Head of caudate nucleus (tissue), 42 donors: ENCODE results near the gene CNPY2.
A peak's percentile ranks its signal among the peaks of the same experiment; 100 is the strongest.
"Not testable (repeated sequence)": the region's sequence is repeated elsewhere in the genome, so short reads cannot be mapped to it uniquely, and the experiment has no call there.

ENCODE experiments used
- DNase-seq, 42 donors: peaks; one replicate each; pipeline versions ENCODE4 v3.0.0 to v3.0.0-alpha.2; 2020 to 2021; ENCODE audit warnings: mixed read lengths in 7 of 42
- intact Hi-C: fragments of 100-400 bp; cut with DNase I; formaldehyde crosslinking; loops from one replicate; pipeline ENCODE4 v1.15.0; 2022

Gene CNPY2

GRCh38 chr12:56336361-56337167 lies 20.8 kb upstream of the CNPY2 start:
- intact Hi-C loops = no loop called here
- DNase-seq = peak in 13 of 42 donors; percentile 14 to 45 (median 22)

DNA sequence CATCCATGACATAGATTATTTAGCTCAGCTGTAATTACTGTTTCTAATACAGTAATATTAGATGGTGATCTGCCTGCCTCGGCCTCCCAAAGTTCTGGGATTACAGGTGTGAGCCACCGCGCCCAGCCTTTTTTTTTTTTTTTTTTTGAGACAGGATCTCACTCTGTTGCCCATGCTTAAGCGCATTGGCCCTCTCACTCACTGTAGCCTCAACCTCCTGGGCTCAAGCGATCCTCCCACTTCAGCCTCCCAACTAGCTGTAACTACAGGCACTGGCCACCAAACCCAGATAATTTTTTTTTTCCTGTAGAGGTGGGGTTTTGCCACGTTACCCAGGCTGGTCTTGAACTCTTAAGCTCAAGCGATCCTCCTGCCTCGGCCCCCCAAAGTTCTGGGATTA lies 19.7 kb upstream of the CNPY2 start:
- DNase-seq, intact Hi-C loops: not testable (repeated sequence)

DNA sequence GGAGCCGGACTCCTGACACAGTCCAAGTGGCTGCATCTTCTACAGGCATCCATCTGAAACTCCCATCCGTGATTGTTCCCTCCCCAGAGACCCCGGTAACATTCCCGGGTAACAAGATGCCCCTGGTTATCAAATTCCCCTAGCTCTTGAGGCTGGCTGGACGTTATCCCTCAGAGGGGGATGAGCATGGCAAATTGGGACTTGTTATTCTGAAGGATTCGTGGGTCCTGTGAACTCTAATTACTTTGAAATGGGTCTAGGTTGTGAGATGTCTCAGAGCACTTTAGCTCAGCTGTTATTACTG lies 18.7 kb upstream of the CNPY2 start:
- no peak for DNase-seq
- intact Hi-C loops = loop anchor here (5.0 kb wide), 1 partner anchor 133 kb away; the partner anchor contains the start of gene SPRYD4

DNA sequence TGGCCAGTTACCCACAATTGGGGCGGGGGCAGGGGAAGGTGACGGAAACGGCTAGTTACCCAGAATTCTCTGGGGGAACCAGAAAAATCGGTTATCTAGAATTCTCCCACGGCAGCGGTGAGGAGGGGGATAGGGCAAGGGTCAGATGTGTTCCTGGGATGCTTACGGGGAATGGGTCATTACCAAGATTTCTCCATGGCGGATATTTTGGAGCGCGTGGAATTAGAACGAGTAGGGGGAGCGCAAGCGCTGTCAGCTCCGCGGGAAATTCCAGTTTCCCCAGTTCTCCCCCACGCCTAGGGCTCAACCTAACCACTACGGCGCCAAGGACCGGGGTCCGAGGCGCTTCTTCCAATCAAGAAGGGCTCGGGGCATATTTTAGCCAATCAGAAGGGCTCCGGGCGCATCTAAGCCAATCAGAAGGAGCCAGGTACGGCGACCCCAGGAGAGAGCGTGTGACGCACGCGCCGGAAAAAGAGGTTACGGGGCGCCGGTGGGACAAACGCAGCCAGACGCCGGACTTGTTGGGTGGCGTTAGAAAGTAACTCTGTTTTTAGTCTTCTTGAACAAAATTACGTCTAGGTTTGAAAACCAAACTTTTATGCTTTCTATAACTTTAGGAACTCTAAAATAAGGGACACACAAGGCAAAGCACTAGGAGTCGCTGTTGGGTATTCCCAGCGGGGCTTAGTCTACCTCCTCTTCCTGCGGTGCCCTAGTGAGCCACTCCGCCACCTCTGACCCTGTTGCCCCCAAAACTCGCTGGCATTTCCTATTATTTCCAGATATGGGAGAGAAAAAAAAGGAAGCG lies 18.1 kb upstream of the CNPY2 start, which contains the start of gene PAN2:
Gene PAN2 (minus strand): TSS at position 322 of the 811 bp plus-strand sequence. CDS start 906 bp downstream, outside the sequence.
- intact Hi-C loops = loop anchor here (5.0 kb wide), 1 partner anchor 133 kb away; the partner anchor contains the start of gene SPRYD4

GRCh38 chr12:56333197-56333678 lies 17.4 kb upstream of the CNPY2 start:
- peak in 2 of 42 donors; percentile 15 to 58 for DNase-seq
- intact Hi-C loops = loop anchor here (5.0 kb wide), 1 partner anchor 134 kb away; the partner anchor contains the start of gene SPRYD4

More for the DNA sequence above, 18.1 kb upstream of the CNPY2 start, which contains the start of gene PAN2:
- peak; percentile 90 to 98 (median 96) for DNase-seq

DNA sequence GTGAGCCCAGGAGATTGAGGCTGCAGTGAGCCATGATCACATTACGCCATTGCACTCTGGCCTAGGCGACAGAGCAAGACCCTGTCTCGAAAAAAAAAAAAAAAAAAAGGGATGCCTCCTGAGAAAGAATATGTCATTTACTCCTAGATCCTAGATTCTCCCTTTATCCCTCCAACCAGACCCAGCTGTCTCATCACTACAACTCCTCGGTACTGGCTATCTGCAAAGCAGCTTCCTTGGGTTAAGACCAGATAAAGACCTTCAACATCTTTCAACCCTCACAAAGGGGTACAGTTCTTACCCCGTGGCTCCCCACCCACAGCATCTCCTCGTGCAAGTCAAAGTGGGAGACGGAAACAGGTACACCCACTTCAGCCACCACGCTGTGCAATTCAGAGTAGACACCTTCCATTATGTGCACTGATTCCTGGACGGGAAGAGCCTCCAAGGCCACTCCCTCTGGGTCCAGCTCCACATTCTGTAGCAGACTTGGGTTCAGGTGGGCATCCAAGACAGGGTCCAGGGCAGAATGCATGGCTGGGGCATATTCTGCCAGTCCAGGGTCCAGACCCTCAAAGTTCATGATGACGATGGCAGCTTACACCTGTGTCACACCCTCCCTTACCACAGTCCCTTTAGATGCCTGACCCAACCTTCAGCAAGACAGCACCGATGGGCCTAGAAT lies 16.9 kb upstream of the CNPY2 start:
- DNase-seq = no peak
- intact Hi-C loops = loop anchor here (5.0 kb wide), 1 partner anchor 135 kb away; the partner anchor contains the start of gene SPRYD4

- no peak for DNase-seq
- intact Hi-C loops = loop anchor here (5.0 kb wide), 1 partner anchor 136 kb away; the partner anchor contains the start of gene SPRYD4
Observed at GRCh38 chr12:56330936-56331490, 15.2 kb upstream of the CNPY2 start.

DNA sequence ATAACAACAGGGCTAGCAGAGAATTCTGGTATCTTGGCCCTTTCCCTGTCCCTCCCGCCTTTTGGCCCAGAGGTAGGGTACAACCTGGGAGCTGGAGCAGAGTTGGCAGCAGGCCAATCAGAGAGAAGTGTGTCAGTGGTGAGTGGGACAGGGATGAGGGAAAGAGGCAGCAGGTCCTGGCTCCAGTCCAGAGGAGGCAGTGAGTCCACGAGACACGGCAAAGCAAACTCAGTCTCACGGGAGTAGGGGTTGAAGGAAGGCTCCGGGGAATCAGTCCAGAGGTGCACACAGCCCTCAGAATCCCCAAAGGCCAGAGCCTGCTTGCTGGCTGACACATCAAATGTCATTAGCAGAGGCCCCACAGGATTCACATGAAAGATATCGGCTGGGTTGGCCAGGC lies 10.7 kb upstream of the CNPY2 start:
- DNase-seq = no peak
- intact Hi-C loops = no loop called here

DNA sequence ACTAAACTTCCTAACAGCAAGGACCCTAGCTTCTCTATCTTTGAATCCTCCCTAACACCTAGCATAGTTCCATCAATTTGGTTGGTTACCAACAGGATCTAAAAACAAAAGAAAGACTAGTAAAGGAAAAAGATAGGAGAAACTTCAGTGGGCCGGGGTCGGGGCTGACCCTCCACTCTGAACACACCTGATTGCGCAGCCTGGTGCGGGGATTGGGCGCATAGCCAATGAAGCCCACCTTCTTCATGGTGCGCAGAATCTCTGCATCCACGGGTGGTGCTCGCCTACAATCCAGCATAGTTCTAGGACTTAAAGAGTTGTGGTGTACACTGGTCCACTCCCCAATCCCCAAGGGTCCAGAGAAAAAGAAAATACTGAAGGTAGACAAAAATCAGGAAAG lies 10.3 kb upstream of the CNPY2 start:
- DNase-seq = no peak
- intact Hi-C loops = no loop called here

- no peak for DNase-seq
- intact Hi-C loops = no loop called here
Observed at GRCh38 chr12:56324206-56324605, 8.4 kb upstream of the CNPY2 start.

DNA sequence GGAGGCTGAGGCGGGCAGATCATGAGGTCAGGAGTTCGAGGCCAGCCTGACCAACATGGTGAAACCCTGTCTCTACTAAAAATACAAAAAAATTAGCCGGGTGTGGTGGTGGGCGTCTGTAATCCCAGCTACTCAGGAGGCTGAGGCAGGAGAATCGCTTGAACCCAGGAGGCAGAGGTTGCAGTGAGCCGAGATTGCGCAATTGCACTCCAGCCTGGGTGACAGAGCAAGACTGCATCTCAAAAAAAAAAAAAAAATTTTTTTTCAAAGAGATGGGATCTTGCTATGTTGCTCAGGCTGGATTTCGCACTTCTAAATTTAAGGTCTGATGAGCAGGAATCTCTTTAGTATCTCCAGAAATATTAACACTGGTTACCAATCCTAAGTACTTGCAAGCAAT lies 5.8 kb upstream of the CNPY2 start:
- DNase-seq, intact Hi-C loops: not testable (repeated sequence)

- intact Hi-C loops = no loop called here
- no peak for DNase-seq
Observed at GRCh38 chr12:56321027-56321426, 5.2 kb upstream of the CNPY2 start.

GRCh38 chr12:56317675-56318074 lies 1.9 kb upstream of the CNPY2 start:
- no peak for DNase-seq
- intact Hi-C loops = no loop called here

DNA sequence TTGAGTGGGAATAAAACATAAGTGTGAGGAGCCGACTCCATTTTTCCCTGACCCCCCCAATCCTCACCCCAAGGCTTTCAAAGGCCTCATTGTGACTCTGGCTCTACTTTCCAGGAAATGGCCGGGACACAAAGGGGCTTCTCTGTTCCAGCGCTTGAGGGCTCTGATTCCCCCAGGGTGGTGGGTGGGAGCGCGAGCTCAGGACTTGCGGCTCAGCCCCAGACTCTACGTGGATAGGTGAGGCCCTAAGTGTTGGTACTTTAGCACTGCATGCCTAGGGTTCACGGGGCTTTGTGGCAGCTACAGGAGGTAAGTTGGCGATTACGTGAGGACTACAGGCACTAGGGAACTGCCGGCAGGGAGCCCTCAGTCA lies 553 bp downstream of the CNPY2 start:
- intact Hi-C loops = no loop called here
- DNase-seq = peak in 39 of 42 donors; percentile 22 to 85 (median 62)

DNA sequence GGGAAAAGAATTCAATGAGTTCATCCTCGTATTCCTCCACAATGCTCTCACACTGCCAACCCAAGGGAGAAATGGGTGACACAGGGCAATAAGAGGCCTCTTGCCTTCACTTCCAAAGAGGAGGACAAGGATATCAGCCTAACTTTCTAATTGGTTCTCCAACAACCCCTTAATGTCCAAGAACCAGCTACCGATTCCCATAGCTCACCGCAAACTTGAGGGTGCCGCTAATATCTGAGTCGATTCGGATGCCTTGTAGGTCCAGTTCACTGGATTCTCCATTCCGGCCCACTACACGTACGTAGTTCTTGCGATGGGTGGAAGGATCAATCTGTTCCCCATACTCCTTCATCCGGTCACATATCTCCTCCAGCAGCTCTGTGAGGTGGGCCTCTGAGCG lies 4.8 kb downstream of the CNPY2 start:
- intact Hi-C loops = no loop called here

DNA sequence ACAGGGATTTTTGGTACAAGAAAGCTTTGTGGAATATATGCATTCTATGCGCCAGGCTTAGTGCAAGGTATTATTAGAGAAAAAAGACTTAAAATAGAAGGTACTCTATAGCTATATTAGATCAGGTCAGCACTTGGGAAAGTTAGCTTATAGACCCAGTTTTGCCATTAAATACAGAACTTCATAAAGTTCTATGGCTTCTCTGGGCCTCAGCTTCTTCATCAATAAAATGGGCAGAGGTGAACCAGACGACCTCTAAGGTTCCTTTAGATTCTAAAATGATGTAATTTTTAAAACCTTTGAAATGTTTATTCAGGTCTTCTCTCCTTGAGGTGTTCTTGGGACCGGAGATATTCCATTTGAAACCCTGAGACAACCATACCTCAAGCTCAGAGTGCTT lies 7.1 kb downstream of the CNPY2 start:
- DNase-seq = no peak
- intact Hi-C loops = no loop called here

More for the DNA sequence above, 4.8 kb downstream of the CNPY2 start:
- DNase-seq = no peak

DNA sequence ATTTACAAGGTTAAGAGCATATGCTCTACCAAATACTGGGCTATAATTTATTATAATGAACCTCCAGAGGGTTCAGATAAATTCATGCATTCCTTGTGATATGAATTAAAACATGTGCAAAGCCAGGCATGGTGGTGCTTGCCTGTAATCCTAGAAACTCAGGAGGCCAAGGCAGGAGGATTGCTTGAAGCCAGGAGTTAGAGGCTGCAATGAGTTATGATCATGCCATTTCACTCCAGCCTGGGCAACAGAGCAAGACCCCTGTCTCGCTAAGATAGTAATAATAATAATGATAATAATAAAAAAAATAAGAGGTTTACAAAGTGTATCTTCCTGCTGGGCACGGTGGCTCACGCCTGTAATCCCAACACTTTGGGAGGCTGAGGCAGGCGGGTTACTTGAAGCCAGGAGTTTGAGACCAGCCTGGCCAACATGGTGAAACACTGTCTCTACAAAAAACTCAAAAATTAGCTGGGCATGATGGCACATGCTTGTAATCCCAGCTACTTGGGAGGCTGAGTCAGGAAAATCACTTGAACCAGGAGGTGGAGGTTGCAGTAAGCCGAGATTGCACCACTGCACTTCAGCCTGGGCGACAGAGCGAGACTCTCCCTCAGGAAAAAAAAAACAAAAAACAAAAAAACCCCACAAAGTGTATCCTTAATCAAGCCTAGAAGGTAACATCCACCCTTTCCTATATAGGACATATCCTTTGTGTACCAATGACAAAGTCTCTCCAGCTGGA lies 8.4 kb downstream of the CNPY2 start:
- intact Hi-C loops = no loop called here
- no peak for DNase-seq

DNA sequence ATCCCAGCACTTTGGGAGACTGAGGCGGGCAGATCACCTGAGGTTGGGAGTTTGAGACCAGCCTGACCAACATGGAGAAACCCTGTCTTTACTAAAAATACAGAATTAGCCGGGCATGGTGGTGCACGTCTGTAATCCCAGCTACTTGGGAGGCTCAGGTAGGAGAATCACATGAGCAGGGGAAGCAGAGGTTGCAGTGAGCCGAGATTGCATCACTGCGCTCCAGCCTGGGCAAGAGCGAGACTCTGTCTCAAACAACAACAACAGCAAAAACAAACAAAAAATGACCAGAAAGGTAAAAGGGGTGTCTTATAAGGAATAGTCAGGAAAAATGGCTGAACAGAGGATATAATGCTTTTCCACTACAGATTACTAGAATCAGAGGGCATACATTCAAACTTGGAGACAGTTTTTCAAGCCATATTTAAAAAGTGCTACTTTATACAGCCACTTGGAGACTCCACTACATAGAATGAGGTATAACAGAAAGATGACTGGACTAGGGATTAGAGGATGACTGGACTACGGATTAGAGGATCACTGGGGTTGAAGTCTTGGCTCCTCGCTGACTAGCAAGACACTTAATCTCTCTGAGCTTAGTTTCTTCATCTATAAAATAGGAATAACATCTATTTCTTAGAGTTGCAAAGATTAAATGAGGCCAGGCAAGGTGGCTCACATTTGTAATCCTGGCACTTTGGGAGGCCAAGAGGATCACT lies 10.8 kb downstream of the CNPY2 start:
- DNase-seq = no peak
- intact Hi-C loops = no loop called here
